SH-SY5Y (cell line): ENCODE data around the gene PHACTR3.

Source experiments
- GATA2 ChIP-seq: IDR thresholded peaks from 2 replicates; pipeline ENCODE4 v1.6.1; 2011; ENCODE audit warnings: mild to moderate bottlenecking, low read depth, low read length
- GATA3 ChIP-seq: IDR thresholded peaks from 2 replicates; pipeline ENCODE4 v1.6.1; 2011; ENCODE audit warnings: low read depth, mild to moderate bottlenecking, low read length, moderate library complexity

DNA sequence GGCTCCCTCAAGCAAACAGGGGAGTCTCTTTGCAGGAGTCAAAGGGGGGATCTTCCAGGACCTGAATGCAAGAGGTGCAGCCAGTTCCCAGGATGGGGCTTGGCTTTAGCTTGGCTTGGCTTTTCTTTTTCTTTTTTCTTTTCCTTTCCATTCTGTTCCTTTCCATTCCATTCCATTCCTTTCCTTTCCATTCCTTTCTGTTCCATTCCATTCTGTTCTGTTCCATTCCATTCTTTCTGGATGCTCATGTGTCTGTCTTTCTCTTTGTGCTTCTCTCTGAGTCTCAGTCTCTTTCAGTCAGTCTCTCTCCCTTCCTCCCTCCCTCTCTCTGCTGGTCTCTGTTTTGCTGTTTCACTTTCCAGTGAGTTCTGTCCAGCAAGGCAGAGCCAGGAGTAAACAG is 163.3 kb downstream of the PHACTR3 start:
- TF ChIP-seq GATA3 (no peak), GATA2 (no peak)
